GM12891 (cell line): Measurements from ENCODE around the gene RASAL1.

ENCODE experiments used
- POLR2A ChIP-seq: IDR thresholded peaks from 2 replicates; pipeline ENCODE4 v1.6.1; 2011; ENCODE audit warnings: low read depth, low read length, control low read depth
- POLR2AphosphoS5 ChIP-seq: IDR thresholded peaks from 2 replicates; pipeline ENCODE4 v1.6.1; 2011; ENCODE audit warnings: low read depth, low read length, control low read depth
- POU2F2 ChIP-seq: IDR thresholded peaks from 2 replicates; pipeline ENCODE4 v1.6.1; 2011; ENCODE audit warnings: low read depth, mild to moderate bottlenecking, control low read depth, low read length, moderate library complexity
- SPI1 ChIP-seq: IDR thresholded peaks from 2 replicates; pipeline ENCODE4 v1.6.1; 2011; ENCODE audit warnings: low read depth, low read length, control low read depth
- TAF1 ChIP-seq: IDR thresholded peaks from 2 replicates; pipeline ENCODE4 v1.6.1; 2011; ENCODE audit warnings: low read depth, low read length, control low read depth

GRCh38 chr12:113137861-113138783 is 2.6 kb upstream of the RASAL1 start:
- TF ChIP-seq POLR2AphosphoS5 (no peak), SPI1 (no peak), POLR2A (no peak), TAF1 (no peak), POU2F2 (no peak)
